22Rv1 (cell line): ENCODE measurements around the gene MSX2.

ENCODE experiments used
- H3K27ac ChIP-seq: fragments of 450-650 bp; 2 replicates; pipeline ENCODE4 v1.5.1; 2017
- CTCF ChIP-seq: fragments of 450-650 bp; IDR thresholded peaks from 2 replicates; pipeline ENCODE4 v1.5.1; 2017; ENCODE audit warnings: mild to moderate bottlenecking
- ZFX ChIP-seq: fragments of 450-650 bp; IDR thresholded peaks from 2 replicates; pipeline ENCODE4 v1.6.1; 2017; ENCODE audit warnings: antibody characterized with exemption, borderline replicate concordance

Gene MSX2

GRCh38 chr5:174718880-174719610, 5.3 kb upstream of the MSX2 start:
- TF ChIP-seq ZFX (no peak), CTCF (no peak)
- H3K27ac ChIP-seq: no peak overlapping the region

- H3K27ac ChIP-seq: no peak overlapping the region
- TF ChIP-seq ZFX (no peak), CTCF (no peak)
Observed at GRCh38 chr5:174719793-174720611, 4.4 kb upstream of the MSX2 start.

- TF ChIP-seq CTCF (no peak), ZFX (no peak)
- H3K27ac ChIP-seq: no peak overlapping the region
Observed at GRCh38 chr5:174720612-174721529, 3.5 kb upstream of the MSX2 start.

- no peak for TF ChIP-seq ZFX
- TF ChIP-seq CTCF: no peak
- no peak overlapping the region for H3K27ac ChIP-seq
Observed at GRCh38 chr5:174721530-174722432, 2.6 kb upstream of the MSX2 start.

GRCh38 chr5:174722500-174722899, 1.9 kb upstream of the MSX2 start:
- no peak overlapping the region for H3K27ac ChIP-seq
- TF ChIP-seq ZFX (no peak), CTCF (no peak)

GRCh38 chr5:174723315-174723978, 935 bp upstream of the MSX2 start:
- TF ChIP-seq CTCF (no peak), ZFX (no peak)
- no peak overlapping the region for H3K27ac ChIP-seq
